Measurements from ENCODE around the gene ATP11A.

- no peak for TF ChIP-seq EZH2phosphoT487 (IDR thresholded peaks at IDR 0.05; ENCODE audit: insufficient read depth, low read depth)
- no peak for TF ChIP-seq EZH2 (IDR thresholded peaks at IDR 0.05; ENCODE audit: insufficient read depth, poor library complexity, severe bottlenecking)
These were observed 56.2 kb downstream of the ATP11A start for GRCh38 chr13:112746044-112746443.
